CD4-positive, alpha-beta T cell treated with Interleukin-12 subunit alpha and Interleukin-12 subunit beta, for 1 hour (primary cell): Measurements from ENCODE around the gene ATP13A3.

Experiments used
- DNase-seq: peaks from one replicate; pipeline ENCODE4 v3.0.0-alpha.2; 2020

Gene ATP13A3

DNA sequence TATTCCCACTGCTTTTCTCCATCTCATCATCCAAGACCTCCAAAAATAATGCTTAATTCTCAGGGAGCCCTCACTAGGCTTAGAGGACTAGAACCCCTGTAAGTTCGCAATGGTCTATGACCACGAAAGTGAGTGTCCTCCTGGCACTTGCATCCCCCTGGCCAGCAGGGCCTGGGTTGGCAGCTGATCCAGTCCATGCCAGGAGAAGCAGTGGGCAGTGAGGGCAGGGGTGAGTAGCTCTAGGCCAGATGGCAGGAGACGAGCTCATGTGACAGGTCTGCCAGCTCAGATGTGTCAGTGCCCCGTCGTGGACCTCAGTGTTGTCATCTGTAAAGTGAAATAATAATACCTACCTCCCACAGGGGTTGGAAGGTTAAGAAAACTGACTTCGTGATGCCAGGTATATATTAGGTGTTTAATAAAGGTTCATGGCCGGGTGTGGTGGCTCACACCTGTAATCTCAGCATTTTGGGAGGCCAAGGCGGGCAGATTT lies 98.8 kb downstream of the ATP13A3 start:
- no peak for DNase-seq

DNA sequence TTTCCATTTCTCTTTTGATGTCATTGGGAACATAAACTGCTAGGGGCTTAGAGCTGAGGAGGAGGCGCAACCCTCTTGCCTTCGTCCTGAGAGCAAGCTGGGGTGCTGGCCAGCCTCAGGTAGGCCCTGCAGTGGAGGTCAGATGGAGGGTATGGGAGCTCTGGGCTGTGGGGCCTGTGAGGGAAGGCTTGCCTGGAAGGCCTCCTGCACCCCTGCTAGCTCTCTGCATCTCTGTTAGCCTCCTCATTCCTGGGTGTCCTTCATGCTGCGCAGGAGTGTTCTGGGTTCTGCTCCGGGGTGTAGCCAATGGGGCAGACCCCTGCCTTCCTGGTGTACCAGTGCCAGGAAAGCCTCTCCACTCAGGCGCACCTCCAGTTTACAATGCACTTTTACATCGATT lies 99.5 kb downstream of the ATP13A3 start:
- DNase-seq: no peak

DNA sequence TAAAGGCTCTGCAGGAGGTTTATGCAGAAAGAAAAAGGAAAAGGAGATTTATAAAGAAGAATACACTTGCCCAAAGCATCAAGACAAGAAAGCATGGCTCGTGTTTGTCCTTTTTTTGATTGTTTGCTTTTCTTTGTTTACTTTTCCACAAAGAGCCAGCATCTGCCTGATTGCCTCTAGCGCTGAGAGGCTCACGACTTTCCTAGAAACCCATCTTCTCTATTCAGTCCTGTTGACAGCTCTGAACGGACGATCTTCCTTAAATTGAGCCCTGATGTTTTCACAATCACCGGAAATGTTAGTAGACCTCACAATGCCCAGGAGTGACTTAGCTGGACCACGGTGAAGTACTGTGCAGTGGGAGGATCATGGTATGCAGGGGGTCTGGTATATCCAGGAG lies 100.2 kb downstream of the ATP13A3 start:
- DNase-seq: no peak

DNA sequence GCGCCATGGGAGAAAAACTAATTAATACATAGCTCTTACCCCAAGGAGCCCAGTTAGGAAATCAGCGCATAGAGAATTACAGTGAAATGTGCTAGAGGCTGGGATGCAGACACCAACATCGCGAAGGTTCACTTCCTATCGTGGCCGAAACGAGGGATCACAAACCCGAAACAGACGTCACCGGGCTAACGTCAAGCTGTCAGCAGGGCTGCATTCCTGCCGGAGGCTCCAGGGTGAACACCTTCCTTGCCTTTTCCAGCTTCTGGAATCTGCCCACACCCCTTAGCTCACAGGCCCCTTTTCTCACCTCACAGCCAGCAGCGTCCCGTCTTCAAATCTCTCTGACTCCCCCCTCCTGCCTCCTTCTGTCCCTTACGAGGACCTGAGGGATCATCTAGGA lies 100.7 kb downstream of the ATP13A3 start:
- no peak for DNase-seq

DNA sequence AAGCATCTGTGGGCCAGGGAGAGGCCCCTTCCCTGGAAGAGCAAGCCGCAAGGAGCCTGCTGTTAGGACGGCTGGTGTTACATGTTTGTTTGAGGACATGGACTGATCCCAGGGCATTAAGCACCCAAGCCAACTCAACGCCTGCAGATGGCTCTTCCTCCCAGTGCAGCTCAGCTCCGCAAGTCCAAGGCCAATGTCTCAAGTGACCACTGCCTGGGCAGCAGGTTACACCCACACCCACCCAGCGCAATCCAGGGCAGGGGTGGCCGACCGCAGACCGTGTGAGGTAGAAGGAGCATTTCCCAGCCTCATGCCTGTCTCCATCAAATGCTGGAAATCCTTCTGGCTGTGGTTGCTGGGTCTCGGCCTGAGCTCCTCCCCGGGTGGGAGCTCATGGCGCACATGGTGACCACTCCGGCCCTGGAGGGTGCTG lies 102.2 kb downstream of the ATP13A3 start:
- DNase-seq: no peak

DNA sequence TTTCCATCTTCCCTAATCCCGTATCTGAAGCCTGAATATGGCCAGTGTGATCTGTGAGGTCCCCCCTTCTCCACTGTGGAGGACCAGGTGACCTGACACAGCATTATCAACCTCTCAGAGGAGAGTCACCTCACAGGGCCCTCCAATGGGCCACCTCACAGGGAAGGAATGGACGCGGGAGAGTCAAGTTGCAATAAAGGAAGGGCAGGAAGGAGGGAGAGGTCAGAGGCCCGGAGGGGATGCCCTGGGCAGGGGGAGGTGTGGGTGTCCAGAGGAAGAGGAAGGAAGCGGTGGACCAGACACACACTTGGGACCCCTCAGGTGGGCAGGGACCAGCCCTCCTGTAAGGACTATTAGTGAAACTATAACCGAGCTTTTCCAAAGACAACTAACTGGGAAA lies 102.6 kb downstream of the ATP13A3 start:
- no peak for DNase-seq

DNA sequence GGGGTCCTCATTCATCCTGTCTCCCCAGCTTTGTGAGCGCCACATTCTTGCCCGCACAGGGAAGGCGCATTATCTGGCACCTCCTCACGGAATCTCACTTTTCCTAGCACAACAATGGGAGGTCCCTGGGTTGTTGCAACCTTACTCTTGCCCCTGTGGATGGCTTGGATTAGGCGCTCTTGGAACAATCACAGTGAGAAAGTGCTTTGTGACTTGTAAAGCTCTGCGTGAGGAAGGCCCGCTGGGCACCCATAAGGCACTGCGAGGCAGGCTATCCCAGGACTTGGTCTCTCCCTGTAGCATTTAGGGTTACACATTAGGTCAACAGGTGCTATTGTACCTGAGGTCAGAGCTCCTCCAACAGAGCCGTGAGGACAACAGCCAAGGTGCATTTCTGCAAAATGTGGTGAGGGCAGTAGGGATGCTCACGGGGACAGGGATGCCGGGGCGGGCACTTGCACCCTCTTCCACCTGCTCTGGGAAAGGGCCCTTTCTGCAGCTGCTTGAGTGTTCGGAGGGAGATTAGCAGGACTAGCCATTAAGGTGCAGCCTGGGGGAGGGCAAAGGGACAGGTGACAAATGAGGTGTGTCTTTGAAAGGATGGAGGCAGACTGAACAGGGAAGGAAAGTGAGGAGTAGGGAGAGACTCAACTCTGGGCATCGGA lies 103.4 kb downstream of the ATP13A3 start:
- DNase-seq: no peak

DNA sequence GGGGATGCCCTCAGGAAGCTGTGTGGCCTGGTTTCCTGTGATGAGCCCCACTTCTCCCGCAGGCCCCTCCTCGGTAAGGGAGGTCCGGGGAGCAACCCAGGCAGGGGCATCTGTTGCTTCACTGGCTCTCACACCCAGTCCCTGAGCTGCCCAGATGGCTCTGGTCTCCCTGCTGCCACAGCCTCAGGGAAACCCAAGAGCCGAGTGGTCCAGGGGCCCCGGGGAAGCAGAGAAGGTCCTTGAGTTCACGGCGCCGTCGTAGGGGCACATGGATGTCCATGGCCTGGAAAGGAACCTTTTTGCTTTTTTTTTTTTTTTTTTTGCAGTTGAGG lies 103.9 kb downstream of the ATP13A3 start:
- DNase-seq: no peak

DNA sequence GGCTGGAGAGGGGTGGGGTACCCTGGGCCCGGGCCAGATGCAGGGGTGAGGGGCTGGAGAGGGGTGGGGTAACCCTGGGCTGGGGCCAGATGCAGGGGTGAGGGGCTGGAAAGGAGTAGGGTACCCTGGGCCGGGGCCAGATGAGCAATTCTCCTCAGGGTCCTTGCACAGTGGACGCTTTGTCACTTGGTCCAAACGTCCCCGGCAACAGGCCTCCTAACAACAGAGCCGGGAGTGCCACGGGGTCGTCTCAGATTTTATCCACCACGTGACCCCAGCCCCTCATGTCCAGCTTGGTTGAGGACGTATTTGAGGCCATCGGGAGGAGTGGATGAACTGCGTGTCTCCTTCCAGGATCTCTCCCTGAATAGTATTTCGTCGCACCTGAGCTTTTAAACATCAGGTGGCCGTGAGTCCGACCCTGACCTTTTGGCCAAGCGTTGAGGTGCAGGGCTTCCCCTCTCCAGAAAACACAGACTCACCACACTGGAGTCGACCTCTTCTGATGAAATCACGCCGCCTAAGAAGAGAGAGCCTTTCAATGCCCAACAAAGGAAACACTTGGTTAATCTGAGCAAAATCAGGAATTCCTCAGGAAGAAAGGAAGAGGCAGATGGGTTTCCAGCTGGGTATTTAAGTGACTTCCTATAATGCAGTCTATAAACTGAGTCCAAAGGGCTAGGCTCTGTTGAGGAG lies 104.5 kb downstream of the ATP13A3 start:
- no peak for DNase-seq

DNA sequence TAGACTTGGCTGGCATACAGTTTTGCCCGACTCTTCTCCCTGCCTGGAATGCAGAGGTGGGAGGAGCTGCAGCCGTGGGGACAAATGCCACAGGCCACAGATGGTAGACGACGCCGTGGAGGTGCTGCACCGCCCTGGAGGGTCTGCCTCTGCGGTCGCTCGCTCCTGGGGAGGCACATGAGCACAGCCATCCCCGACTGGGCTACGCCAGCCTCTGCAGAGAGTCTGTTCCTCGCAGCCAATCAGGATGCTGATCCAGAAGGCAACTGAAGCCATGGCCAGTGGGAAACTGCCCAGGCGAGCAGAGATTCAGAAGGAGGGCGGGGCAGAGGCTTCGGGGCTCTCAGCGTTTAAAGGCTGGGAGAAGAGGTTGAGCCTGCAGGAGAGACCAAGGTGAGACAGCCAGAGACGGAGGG lies 105.3 kb downstream of the ATP13A3 start:
- DNase-seq: no peak

DNA sequence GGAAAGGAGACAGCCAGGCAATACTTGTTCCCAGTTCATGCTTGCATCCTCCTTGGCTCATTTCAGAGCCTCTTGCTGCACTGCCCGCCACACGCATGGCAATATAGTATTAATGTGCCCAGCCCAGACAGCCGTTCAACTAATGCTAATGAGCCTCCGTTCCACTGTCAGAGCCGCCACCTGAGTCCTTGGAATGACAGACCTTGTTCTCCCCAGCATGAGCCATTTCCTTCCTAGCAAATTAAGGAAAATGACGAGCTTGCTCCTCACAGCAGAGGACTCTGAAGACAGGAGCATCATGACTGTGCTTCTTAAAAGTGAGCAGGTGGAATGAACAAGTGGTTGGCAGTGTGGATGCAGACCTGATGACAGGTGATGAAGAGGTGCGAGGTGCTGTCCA lies 106.5 kb downstream of the ATP13A3 start:
- DNase-seq: no peak

DNA sequence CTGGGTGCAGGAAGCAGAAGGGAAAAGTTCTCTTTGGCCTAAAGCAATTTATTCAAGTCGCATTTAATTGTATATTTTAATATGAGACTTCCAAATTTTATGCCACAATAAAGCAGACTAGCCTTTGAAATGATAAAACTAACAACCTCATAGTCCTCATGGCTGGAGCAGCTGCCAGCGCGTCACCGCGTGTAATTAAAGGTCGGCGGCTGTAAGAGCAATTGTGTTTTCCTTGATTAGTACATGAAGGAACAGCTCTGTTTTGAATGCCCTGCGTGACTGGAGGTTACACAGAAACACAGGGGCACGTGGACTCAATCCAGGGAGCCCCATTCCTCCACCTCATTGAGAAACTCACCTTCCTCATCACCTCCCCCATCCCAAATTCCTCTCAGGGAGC lies 107.2 kb downstream of the ATP13A3 start:
- no peak for DNase-seq

DNA sequence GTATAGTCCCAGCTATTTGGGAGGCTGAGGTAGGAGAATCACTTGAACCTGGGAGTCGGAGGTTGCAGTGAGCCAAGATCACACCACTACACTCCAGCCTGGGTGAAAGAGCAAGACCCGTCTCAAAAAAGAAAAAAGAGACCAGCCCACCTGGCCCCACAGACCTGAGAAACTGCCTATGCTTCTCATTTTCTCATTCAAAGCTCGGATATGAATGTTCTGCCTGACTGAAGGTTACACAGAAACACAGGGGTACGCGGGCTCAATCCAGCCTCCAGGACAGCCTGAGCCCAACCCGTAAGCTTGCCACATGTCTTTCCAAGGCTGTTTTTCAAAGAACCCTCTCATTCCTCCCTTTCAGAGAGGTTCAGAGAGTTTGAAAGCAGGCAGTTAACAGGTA lies 107.6 kb downstream of the ATP13A3 start:
- DNase-seq: no peak

DNA sequence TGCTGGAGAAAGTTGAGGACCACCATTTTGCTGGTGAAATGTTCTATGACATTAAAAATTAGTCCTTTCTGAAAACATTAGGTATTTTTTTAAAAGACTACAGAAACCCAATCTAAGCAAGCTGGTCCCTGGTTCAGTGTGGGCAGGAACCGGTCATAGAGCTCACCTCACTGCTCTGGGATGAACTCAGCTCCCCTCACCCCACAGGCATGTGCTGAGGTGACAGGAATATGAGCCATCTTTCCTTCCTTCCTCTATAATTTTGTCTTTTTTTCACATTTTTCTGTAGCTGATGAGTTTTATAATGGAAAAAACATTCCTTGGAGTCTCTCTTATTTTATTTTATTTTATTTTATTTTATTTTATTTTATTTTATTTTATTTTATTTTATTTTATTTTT lies 109.1 kb downstream of the ATP13A3 start:
- DNase-seq: no peak

DNA sequence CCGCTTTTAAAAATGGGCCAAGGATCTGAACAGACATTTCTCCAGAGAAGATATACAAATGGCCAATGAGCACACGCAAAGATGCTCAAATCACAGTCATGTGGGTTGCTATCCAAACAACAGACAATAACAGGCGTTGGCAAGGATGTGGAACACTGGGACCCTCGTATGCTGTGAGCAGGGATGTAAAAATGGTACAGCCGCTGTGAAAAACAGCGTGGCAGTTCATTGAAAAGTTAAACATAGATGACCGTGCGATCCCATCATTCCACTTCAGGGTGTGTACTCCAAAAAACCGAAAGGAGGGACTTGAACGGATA lies 110.6 kb downstream of the ATP13A3 start:
- no peak for DNase-seq

DNA sequence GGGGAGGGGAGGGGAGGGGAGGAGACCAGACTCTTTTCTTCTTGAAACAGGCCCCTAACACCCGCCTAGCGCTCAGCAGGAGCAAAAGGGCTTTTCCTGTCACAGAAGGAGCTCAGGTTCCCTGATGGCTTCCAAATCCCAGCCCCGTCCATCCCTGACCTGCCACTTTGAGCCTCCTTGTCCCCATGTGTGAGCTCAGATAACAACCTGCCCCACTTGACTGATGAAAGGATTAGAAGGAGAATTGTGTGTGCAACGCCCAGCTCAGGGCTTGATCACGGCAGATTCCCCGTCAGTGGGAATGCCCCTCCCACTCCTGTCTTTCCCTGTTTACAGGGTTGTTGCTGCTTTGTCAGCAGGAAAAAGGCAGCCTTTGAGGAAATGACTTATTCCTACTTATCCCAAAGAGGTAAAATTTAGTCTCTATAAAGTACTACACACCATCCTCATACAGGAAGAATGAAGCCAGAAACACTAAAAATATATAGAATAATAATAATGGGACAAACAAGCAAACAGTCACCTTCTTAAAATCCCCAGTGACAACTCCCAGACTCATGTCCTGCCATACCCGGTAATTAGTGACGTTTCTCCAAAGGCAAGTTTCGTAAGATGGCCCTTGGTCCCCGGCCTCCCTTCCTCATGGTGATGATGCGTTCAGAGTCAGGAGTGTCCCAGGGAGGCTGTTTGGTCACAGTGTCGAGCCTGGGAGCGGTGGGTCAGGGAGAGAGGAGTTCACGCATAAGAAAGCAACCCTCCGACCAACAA lies 111.1 kb downstream of the ATP13A3 start:
- DNase-seq: no peak

DNA sequence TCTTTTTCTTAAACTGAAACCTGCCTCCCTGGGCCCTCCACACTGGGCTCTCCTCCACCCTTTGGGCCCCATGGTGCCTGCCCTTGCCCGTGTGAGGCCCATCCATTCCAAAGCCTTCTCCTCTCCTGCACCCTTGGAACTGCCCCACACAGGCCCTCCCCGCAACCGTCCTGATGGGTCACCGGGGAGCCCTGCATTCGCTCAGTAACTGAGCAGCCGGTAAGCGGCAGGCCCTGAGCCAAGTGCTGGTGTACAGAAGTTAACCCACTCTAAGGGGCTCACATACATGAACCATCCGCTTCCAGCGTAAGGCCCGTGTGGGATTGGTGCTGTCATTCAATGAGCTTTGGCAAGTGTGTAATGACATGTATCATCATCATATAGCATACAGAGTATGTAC lies 111.9 kb downstream of the ATP13A3 start:
- no peak for DNase-seq

DNA sequence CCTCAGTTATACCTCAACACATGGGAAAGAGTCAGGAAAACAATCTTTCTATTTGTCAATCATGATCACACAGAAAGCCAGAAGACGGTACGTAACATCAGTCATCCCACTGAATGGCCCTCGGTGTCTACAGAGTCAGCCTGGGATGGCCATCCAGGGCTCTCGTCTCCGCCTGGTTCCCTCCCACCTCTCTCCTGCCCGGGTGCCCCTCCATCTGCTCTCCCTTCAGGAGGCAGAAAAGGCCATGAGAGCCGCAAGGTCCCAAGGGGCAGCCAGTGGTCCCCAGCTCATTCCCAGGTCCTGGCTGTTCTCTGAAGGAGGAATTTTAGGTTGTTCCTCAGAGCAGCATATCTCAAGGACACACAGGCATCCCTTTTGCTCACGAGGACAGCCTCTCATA lies 112.9 kb downstream of the ATP13A3 start:
- DNase-seq: no peak

DNA sequence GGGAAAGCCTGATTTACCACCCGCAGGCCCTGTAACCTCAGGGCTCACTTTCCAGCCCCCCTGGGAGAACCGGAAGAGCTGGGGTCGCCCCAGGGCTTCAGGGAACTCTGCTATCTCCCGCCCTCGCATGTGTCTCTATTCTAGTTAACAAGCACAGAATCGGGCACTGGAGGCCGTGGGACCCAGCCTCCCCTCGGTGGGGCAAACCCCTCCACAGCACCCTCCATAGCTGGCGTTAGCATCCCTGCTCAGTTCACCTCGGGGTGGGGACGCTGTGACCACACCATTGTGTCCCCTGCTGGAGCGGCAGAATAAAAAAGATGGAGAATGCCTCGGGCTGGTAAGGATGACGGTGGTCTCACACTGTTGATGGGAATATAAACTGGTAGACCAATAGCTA lies 113.8 kb downstream of the ATP13A3 start:
- no peak for DNase-seq

DNA sequence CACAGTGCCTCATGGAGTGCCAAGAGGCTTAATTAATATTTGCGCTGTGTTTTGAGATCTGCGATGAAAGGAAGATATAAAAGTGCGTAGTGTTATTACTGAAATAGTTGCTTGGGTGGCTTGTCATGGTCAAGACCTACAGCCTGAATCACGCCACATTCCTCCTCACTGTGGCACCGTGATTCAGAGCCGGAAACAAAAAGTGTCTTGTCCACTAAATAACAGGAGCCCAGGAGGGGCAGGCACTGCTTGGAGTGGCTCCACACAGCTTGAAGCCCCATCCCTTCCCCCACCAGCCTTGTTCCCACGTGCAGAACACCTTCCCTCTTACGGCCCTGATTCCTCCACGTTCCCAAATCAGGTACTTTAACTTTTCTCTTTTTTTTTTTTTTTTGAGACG lies 116.0 kb downstream of the ATP13A3 start:
- no peak for DNase-seq

DNA sequence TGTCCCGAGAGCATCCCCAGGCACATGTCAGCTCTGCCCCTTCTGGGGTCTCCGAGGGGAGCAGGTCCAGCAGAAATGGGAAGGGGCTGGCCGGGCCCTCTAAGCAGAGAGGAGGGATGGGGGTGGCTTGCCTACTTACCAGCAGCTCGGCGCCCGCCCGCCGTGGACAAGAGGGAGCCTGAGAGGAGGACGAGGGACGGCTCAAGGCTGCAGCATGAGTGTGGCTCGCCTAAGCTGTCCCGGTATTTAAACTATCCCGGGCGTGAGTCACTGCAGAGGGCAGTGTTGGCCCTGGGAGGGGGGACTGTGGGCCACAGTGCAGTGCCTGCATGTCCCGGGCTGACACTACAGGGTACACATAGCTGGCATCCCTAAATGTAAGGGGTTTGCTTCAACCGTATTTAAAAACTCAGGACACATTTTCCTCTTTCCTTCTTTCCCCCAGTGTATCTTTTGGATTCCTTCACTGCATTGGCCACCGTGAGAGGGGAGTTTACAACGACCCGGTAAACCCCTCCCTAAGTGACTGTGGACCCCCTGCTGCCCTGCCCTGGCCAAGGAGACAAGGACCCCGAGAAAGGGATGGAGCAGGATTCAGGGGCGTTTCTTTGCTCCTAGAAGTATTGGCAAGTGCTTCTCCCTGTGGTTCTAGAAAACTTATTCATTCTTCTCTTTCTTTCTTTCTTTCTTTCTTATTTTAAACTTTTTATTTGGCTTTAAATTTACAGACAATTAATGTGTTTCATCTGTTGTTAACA lies 117.1 kb downstream of the ATP13A3 start, which contains the start of gene LRRC15:
TSS of gene LRRC15 (minus strand) at position 222 of the 758 bp plus-strand sequence. CDS start 8,700 bp downstream, outside the sequence.
- no peak for DNase-seq

DNA sequence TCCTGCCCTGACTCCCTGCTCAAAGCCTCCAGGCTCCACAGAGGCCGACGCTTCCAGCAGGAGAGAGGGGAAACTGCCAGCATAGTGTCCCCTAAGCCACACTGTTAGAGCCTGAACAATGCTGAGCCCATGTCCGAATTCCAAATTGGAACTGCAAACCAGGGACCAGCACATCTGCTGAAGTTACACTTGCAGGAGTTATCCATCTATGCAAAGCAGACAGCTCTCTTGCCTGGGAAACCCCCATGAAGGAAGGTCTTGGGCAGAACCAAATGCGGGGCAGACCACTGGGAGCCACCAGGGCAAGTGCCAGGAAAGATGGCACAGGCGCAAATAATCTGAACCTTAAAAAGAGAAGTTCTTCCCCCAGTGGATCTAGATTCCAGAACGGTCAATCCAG lies 117.9 kb downstream of the ATP13A3 start:
- DNase-seq: no peak
